ENCODE measurements around the gene RNASE8.
"Not testable (repeated sequence)": the region's sequence is repeated elsewhere in the genome, so short reads cannot be mapped to it uniquely, and the experiment has no call there.

Gene RNASE8

GRCh38 chr14:21057803-21058675, at the start of gene RNASE8:
Gene RNASE8 (plus strand): TSS chr14:21057822. CDS start chr14:21057893, 71 bp downstream.
- no peak for DNase-seq (ENCODE audit: low spot score)

GRCh38 chr14:21009721-21010120, 47.9 kb upstream of the RNASE8 start:
- DNase-seq (ENCODE audit: low spot score) = not testable (repeated sequence)

- no peak for DNase-seq (ENCODE audit: low spot score)
Measured at GRCh38 chr14:21011136-21011535, 46.5 kb upstream of the RNASE8 start.

- DNase-seq (ENCODE audit: low spot score) = peak; percentile 63
Measured at GRCh38 chr14:21014761-21015190, 42.8 kb upstream of the RNASE8 start.

GRCh38 chr14:21015312-21015711, 42.3 kb upstream of the RNASE8 start:
- no peak for DNase-seq (ENCODE audit: low spot score)

GRCh38 chr14:21016413-21017190, 41.0 kb upstream of the RNASE8 start:
- DNase-seq (ENCODE audit: low spot score) = no peak

- no peak for DNase-seq (ENCODE audit: low spot score)
Measured at GRCh38 chr14:21017528-21018245, 39.9 kb upstream of the RNASE8 start.

GRCh38 chr14:21018286-21018685, 39.3 kb upstream of the RNASE8 start:
- no peak for DNase-seq (ENCODE audit: low spot score)

- DNase-seq (ENCODE audit: low spot score) = no peak
Measured at GRCh38 chr14:21018781-21019180, 38.8 kb upstream of the RNASE8 start.

GRCh38 chr14:21019366-21019765, 38.3 kb upstream of the RNASE8 start:
- no peak for DNase-seq (ENCODE audit: low spot score)

GRCh38 chr14:21020977-21021545, 36.6 kb upstream of the RNASE8 start:
- no peak for DNase-seq (ENCODE audit: low spot score)

- no peak for DNase-seq (ENCODE audit: low spot score)
Measured at GRCh38 chr14:21022686-21023085, 34.9 kb upstream of the RNASE8 start.

- DNase-seq (ENCODE audit: low spot score) = no peak
Measured at GRCh38 chr14:21023174-21023573, 34.4 kb upstream of the RNASE8 start.

- DNase-seq (ENCODE audit: low spot score) = no peak
Measured at GRCh38 chr14:21023817-21024584, 33.6 kb upstream of the RNASE8 start.

- peak; percentile 72 for DNase-seq (ENCODE audit: low spot score)
Measured at GRCh38 chr14:21024585-21025370, 32.8 kb upstream of the RNASE8 start, which contains the start of gene NDRG2. Gene NDRG2 (minus strand): TSS chr14:21025061. CDS start chr14:21023315, 1,746 bp downstream.

GRCh38 chr14:21025371-21026273, 32.0 kb upstream of the RNASE8 start:
- peak; percentile 10 for DNase-seq (ENCODE audit: low spot score)

- DNase-seq (ENCODE audit: low spot score) = no peak
Measured at GRCh38 chr14:21026274-21026987, 31.2 kb upstream of the RNASE8 start.

GRCh38 chr14:21026988-21027315, 30.7 kb upstream of the RNASE8 start:
- DNase-seq (ENCODE audit: low spot score) = no peak

GRCh38 chr14:21029917-21030316, 27.7 kb upstream of the RNASE8 start, which contains the start of gene TPPP2:
Gene TPPP2 (plus strand): TSS chr14:21030217. CDS start chr14:21030582, 365 bp downstream.
- no peak for DNase-seq (ENCODE audit: low spot score)

All from germinal center (tissue), 1 donor.